MM.1S (cell line): ENCODE measurements around the gene TP63.

Source experiments
- DNase-seq: peaks from one replicate; pipeline ENCODE4 v3.0.0-alpha.2; 2015
- H2AFZ ChIP-seq: fragments of 300-600 bp; sonication (generic); 2 replicates; pipeline ENCODE4 v1.6.0; 2016; ENCODE audit warnings: antibody characterized with exemption, low read length
- H3F3A ChIP-seq: fragments of 300-600 bp; sonication (generic); 2 replicates; pipeline ENCODE4 v1.6.1; 2016; ENCODE audit warnings: mild to moderate bottlenecking, antibody characterized with exemption, low read length, moderate library complexity, mixed read lengths; ENCODE audit not compliant: insufficient read depth
- H3K27ac ChIP-seq: fragments of 300-600 bp; sonication (generic); 2 replicates; pipeline ENCODE4 v1.5.1; 2016; ENCODE audit warnings: mild to moderate bottlenecking, low read length
- H3K27me3 ChIP-seq: fragments of 300-600 bp; sonication (generic); replicated peaks from 2 replicates; pipeline ENCODE4 v1.6.0; 2016; ENCODE audit warnings: low read length; ENCODE audit not compliant: insufficient read depth
- H3K36me3 ChIP-seq: fragments of 300-600 bp; sonication (generic); replicated peaks from 2 replicates; pipeline ENCODE4 v1.6.1; 2016; ENCODE audit warnings: mild to moderate bottlenecking, low read length, mixed read lengths; ENCODE audit not compliant: insufficient read depth
- H3K4me1 ChIP-seq: fragments of 300-600 bp; sonication (generic); 2 replicates; pipeline ENCODE4 v1.6.1; 2016; ENCODE audit warnings: low read length, mixed read lengths
- H3K4me2 ChIP-seq: fragments of 300-600 bp; sonication (generic); 2 replicates; pipeline ENCODE4 v1.6.0; 2016; ENCODE audit warnings: low read depth, low read length
- H3K4me3 ChIP-seq: fragments of 300-600 bp; sonication (generic); 2 replicates; pipeline ENCODE4 v1.5.1; 2016; ENCODE audit warnings: low read length, mixed read lengths
- H3K79me2 ChIP-seq: fragments of 300-600 bp; sonication (generic); 2 replicates; pipeline ENCODE4 v1.6.1; 2016; ENCODE audit warnings: mixed run types, low read length, mixed read lengths
- H3K9ac ChIP-seq: fragments of 300-600 bp; sonication (generic); 2 replicates; pipeline ENCODE4 v1.6.1; 2016; ENCODE audit warnings: low read length, mixed read lengths
- H3K9me2 ChIP-seq: fragments of 300-600 bp; sonication (generic); replicated peaks from 2 replicates; pipeline ENCODE4 v1.6.1; 2016; ENCODE audit warnings: mild to moderate bottlenecking, low read length, mixed read lengths; ENCODE audit not compliant: insufficient read depth
- H3K9me3 ChIP-seq: fragments of 300-600 bp; sonication (generic); replicated peaks from 2 replicates; pipeline ENCODE4 v1.6.1; 2016; ENCODE audit warnings: mild to moderate bottlenecking, low read length, mixed read lengths; ENCODE audit not compliant: insufficient read depth
- H4K20me1 ChIP-seq: fragments of 300-600 bp; sonication (generic); 2 replicates; pipeline ENCODE4 v1.6.1; 2016; ENCODE audit warnings: mild to moderate bottlenecking, low read length, moderate library complexity, mixed read lengths; ENCODE audit not compliant: insufficient read depth
- CTCF ChIP-seq: fragments of 300-600 bp; sonication (generic); IDR thresholded peaks from 2 replicates; pipeline ENCODE4 v1.5.1; 2016; ENCODE audit warnings: antibody characterized with exemption, low read length, mixed read lengths
- EZH2 ChIP-seq: fragments of 300-600 bp; sonication (generic); optimal IDR thresholded peaks from 2 replicates; pipeline ENCODE3; 2017; ENCODE audit warnings: low read depth, mild to moderate bottlenecking, antibody characterized with exemption, low read length, mixed read lengths
- EZH2phosphoT487 ChIP-seq: fragments of 300-600 bp; sonication (generic); IDR thresholded peaks from 2 replicates; pipeline ENCODE4 v1.6.1; 2018; ENCODE audit warnings: antibody characterized with exemption, low read length

TP63 gene

GRCh38 chr3:189822726-189823125 is 191.5 kb downstream of the TP63 start:
- H3K27ac ChIP-seq, result no peak overlapping the region
- no peaks in the 10 kb centered on the region for H4K20me1 ChIP-seq
- no peaks in the 10 kb centered on the region for H3K9me2 ChIP-seq
- no peak overlapping the region for H3K4me2 ChIP-seq
- DNase-seq, result no peak
- H3F3A ChIP-seq, result no peaks in the 10 kb centered on the region
- H3K79me2 ChIP-seq, result no peaks in the 10 kb centered on the region
- no peak overlapping the region for H3K4me3 ChIP-seq
- TF ChIP-seq EZH2phosphoT487 (no peak), CTCF (no peak), EZH2 (no peak)
- H3K9me3 ChIP-seq, result no peaks in the 10 kb centered on the region
- no peaks in the 10 kb centered on the region for H3K27me3 ChIP-seq
- no peak overlapping the region for H2AFZ ChIP-seq
- no peak overlapping the region for H3K9ac ChIP-seq
- H3K4me1 ChIP-seq, result no peaks in the 10 kb centered on the region
- no peaks in the 10 kb centered on the region for H3K36me3 ChIP-seq

GRCh38 chr3:189824629-189825312 is 193.6 kb downstream of the TP63 start:
- no peaks in the 10 kb centered on the region for H3K79me2 ChIP-seq
- no peaks in the 10 kb centered on the region for H4K20me1 ChIP-seq
- no peaks in the 10 kb centered on the region for H3K9me3 ChIP-seq
- H3K36me3 ChIP-seq, result no peaks in the 10 kb centered on the region
- H3K4me2 ChIP-seq, result no peak overlapping the region
- H3K9ac ChIP-seq, result no peak overlapping the region
- H3K4me1 ChIP-seq, result no peaks in the 10 kb centered on the region
- TF ChIP-seq EZH2, result no peak
- TF ChIP-seq EZH2phosphoT487, result no peak
- no peak for TF ChIP-seq CTCF
- no peaks in the 10 kb centered on the region for H3K27me3 ChIP-seq
- H3K9me2 ChIP-seq, result no peaks in the 10 kb centered on the region
- H2AFZ ChIP-seq, result no peak overlapping the region
- no peak overlapping the region for H3K4me3 ChIP-seq
- no peak overlapping the region for H3K27ac ChIP-seq
- no peak for DNase-seq
- H3F3A ChIP-seq, result no peaks in the 10 kb centered on the region

- no peaks in the 10 kb centered on the region for H3K9me2 ChIP-seq
- no peaks in the 10 kb centered on the region for H3K36me3 ChIP-seq
- H3K27ac ChIP-seq, result no peak overlapping the region
- no peaks in the 10 kb centered on the region for H3F3A ChIP-seq
- H2AFZ ChIP-seq, result no peak overlapping the region
- H4K20me1 ChIP-seq, result no peaks in the 10 kb centered on the region
- TF ChIP-seq CTCF, result no peak
- no peak for TF ChIP-seq EZH2
- TF ChIP-seq EZH2phosphoT487, result no peak
- no peak for DNase-seq
- no peaks in the 10 kb centered on the region for H3K27me3 ChIP-seq
- no peak overlapping the region for H3K9ac ChIP-seq
- H3K4me3 ChIP-seq, result no peak overlapping the region
- no peak overlapping the region for H3K4me2 ChIP-seq
- no peaks in the 10 kb centered on the region for H3K9me3 ChIP-seq
- no peaks in the 10 kb centered on the region for H3K79me2 ChIP-seq
- H3K4me1 ChIP-seq, result no peaks in the 10 kb centered on the region
Observed at GRCh38 chr3:189826566-189826965, 195.4 kb downstream of the TP63 start.
